ENCODE measurements around the gene CNTD1.
A peak's percentile ranks its signal among the peaks of the same experiment; 100 is the strongest.

CNTD1 gene

DNA sequence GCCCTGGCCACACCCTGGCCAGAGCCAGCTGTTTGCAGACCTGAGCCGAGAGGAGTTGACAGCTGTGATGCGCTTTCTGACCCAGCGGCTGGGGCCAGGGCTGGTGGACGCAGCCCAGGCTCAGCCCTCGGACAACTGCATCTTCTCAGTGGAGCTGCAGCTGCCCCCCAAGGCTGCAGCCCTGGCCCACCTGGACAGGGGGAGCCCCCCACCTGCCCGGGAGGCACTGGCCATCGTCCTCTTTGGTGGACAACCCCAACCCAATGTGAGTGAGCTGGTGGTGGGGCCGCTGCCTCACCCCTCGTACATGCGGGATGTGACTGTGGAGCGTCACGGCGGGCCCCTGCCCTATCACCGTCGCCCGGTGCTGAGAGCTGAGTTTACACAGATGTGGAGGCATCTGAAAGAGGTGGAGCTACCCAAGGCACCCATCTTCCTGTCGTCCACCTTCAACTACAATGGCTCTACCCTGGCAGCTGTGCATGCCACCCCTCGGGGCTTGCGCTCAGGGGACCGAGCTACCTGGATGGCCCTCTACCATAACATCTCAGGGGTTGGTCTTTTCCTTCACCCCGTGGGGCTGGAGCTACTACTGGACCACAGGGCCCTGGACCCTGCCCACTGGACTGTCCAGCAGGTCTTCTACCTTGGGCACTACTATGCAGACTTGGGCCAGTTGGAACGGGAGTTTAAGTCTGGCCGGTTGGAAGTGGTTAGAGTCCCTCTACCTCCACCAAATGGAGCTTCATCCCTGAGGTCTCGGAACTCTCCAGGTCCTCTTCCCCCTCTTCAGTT, 46.3 kb downstream of the CNTD1 start:
- TF ChIP-seq FOXP2 (optimal IDR thresholded peaks at IDR 0.05; ENCODE audit: borderline replicate concordance, extremely low read depth, extremely low read length, insufficient read depth) (no peak), SIN3A (IDR thresholded peaks at IDR 0.05; ENCODE audit: borderline replicate concordance, insufficient read depth, low read length) (no peak), POLR2AphosphoS5 (IDR thresholded peaks at IDR 0.05; ENCODE audit: low read depth, low read length) (no peak), TAF1 (IDR thresholded peaks at IDR 0.05; ENCODE audit: borderline replicate concordance, insufficient read depth, low read length) (no peak)
- TF ChIP-seq, protein P1, sequence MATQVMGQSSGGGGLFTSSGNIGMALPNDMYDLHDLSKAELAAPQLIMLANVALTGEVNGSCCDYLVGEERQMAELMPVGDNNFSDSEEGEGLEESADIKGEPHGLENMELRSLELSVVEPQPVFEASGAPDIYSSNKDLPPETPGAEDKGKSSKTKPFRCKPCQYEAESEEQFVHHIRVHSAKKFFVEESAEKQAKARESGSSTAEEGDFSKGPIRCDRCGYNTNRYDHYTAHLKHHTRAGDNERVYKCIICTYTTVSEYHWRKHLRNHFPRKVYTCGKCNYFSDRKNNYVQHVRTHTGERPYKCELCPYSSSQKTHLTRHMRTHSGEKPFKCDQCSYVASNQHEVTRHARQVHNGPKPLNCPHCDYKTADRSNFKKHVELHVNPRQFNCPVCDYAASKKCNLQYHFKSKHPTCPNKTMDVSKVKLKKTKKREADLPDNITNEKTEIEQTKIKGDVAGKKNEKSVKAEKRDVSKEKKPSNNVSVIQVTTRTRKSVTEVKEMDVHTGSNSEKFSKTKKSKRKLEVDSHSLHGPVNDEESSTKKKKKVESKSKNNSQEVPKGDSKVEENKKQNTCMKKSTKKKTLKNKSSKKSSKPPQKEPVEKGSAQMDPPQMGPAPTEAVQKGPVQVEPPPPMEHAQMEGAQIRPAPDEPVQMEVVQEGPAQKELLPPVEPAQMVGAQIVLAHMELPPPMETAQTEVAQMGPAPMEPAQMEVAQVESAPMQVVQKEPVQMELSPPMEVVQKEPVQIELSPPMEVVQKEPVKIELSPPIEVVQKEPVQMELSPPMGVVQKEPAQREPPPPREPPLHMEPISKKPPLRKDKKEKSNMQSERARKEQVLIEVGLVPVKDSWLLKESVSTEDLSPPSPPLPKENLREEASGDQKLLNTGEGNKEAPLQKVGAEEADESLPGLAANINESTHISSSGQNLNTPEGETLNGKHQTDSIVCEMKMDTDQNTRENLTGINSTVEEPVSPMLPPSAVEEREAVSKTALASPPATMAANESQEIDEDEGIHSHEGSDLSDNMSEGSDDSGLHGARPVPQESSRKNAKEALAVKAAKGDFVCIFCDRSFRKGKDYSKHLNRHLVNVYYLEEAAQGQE (IDR thresholded peaks at IDR 0.05; ENCODE audit: insufficient read depth in 1 of 2, low read depth in 2 of 2, low read length in 2 of 2), result no peak

GRCh38 chr17:42845556-42845917, 46.9 kb downstream of the CNTD1 start:
- no peak for TF ChIP-seq FOXP2 (optimal IDR thresholded peaks at IDR 0.05; ENCODE audit: borderline replicate concordance, extremely low read depth, extremely low read length, insufficient read depth)
- no peak for TF ChIP-seq SIN3A (IDR thresholded peaks at IDR 0.05; ENCODE audit: borderline replicate concordance, insufficient read depth, low read length)
- no peak for TF ChIP-seq TAF1 (IDR thresholded peaks at IDR 0.05; ENCODE audit: borderline replicate concordance, insufficient read depth, low read length)
- TF ChIP-seq, protein P1 (IDR thresholded peaks at IDR 0.05; ENCODE audit: insufficient read depth in 1 of 2, low read depth in 2 of 2, low read length in 2 of 2), result no peak
- TF ChIP-seq POLR2AphosphoS5 (IDR thresholded peaks at IDR 0.05; ENCODE audit: low read depth, low read length), result no peak

GRCh38 chr17:42845918-42846593, 47.4 kb downstream of the CNTD1 start:
- TF ChIP-seq POLR2AphosphoS5 (IDR thresholded peaks at IDR 0.05; ENCODE audit: low read depth, low read length) (no peak), SIN3A (IDR thresholded peaks at IDR 0.05; ENCODE audit: borderline replicate concordance, insufficient read depth, low read length) (no peak), TAF1 (IDR thresholded peaks at IDR 0.05; ENCODE audit: borderline replicate concordance, insufficient read depth, low read length) (no peak), FOXP2 (optimal IDR thresholded peaks at IDR 0.05; ENCODE audit: borderline replicate concordance, extremely low read depth, extremely low read length, insufficient read depth) (no peak)
- TF ChIP-seq, protein P1 (IDR thresholded peaks at IDR 0.05; ENCODE audit: insufficient read depth in 1 of 2, low read depth in 2 of 2, low read length in 2 of 2), result no peak

GRCh38 chr17:42846594-42847280, 48.1 kb downstream of the CNTD1 start:
- TF ChIP-seq POLR2AphosphoS5 (IDR thresholded peaks at IDR 0.05; ENCODE audit: low read depth, low read length) (peak; percentile 62), TAF1 (IDR thresholded peaks at IDR 0.05; ENCODE audit: borderline replicate concordance, insufficient read depth, low read length) (no peak)

- no peak for TF ChIP-seq SIN3A (IDR thresholded peaks at IDR 0.05; ENCODE audit: borderline replicate concordance, insufficient read depth, low read length)
- no peak for TF ChIP-seq TAF1 (IDR thresholded peaks at IDR 0.05; ENCODE audit: borderline replicate concordance, insufficient read depth, low read length)
- no peak for TF ChIP-seq POLR2AphosphoS5 (IDR thresholded peaks at IDR 0.05; ENCODE audit: low read depth, low read length)
- TF ChIP-seq, protein P1 (IDR thresholded peaks at IDR 0.05; ENCODE audit: insufficient read depth in 1 of 2, low read depth in 2 of 2, low read length in 2 of 2), result no peak
- no peak for TF ChIP-seq FOXP2 (optimal IDR thresholded peaks at IDR 0.05; ENCODE audit: borderline replicate concordance, extremely low read depth, extremely low read length, insufficient read depth)
Observed at GRCh38 chr17:42848093-42848492, 49.4 kb downstream of the CNTD1 start.
